Measurements from ENCODE around the gene ACTBL2. TPM values are rescaled to one million over a fixed set of nuclear protein-coding genes. Genes with fewer than 3 reads are reported as not detected.
"Not testable (repeated sequence)": the region's sequence is repeated elsewhere in the genome, so short reads cannot be mapped to it uniquely, and the experiment has no call there.

The ACTBL2 gene
- total RNA-seq, 1 donor from 2014 or later = 5.6 TPM

- peak; percentile 95 for DNase-seq (ENCODE audit: low read depth)
Observed at GRCh38 chr5:57494104-57495098, 11.8 kb upstream of the ACTBL2 start.

DNA sequence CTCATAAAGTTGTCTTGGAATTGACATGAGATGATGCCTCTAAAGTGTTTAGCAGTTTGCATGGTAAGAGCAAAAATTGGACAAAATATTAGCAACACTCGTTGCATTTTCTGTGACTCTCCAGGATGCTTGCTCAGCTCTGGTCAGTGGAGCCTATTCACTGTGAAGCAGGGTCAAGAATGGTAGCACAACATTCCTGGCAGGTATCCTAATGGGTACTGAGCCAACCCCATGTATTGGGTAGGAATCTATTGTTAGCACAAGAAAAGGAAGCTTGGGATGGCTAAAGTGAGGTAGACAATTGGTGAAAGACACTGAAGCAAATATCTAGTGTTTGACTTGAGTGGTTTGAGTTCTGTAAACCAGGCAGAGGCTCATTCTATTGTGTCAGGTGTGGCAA lies 10.4 kb upstream of the ACTBL2 start:
- peak; percentile 88 for DNase-seq (ENCODE audit: low read depth)

DNA sequence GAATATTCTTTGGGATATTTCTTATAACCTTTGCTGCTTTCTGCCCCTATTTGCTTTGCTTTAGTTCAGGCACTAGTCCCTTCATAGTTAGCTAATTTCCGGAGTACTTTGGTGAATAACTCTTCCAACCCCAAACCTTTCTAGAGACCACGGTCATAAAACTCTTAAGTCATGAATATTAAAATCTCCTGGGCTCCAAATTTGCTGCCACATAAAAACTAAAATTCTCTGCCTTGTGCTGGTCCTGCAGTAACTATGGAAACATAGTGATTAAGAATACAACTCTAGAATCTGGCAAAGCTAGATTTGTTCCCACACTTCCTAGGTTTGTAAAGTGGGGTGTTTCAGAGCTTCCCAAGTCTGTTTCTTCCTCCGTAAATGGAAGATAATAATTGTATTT lies 10.0 kb upstream of the ACTBL2 start:
- DNase-seq (ENCODE audit: low read depth) = peak; percentile 58

- no peak for DNase-seq (ENCODE audit: low read depth)
Observed at GRCh38 chr5:57491369-57491965, 8.9 kb upstream of the ACTBL2 start.

GRCh38 chr5:57488215-57488955 lies 5.8 kb upstream of the ACTBL2 start:
- peak; percentile 79 for DNase-seq (ENCODE audit: low read depth)

DNA sequence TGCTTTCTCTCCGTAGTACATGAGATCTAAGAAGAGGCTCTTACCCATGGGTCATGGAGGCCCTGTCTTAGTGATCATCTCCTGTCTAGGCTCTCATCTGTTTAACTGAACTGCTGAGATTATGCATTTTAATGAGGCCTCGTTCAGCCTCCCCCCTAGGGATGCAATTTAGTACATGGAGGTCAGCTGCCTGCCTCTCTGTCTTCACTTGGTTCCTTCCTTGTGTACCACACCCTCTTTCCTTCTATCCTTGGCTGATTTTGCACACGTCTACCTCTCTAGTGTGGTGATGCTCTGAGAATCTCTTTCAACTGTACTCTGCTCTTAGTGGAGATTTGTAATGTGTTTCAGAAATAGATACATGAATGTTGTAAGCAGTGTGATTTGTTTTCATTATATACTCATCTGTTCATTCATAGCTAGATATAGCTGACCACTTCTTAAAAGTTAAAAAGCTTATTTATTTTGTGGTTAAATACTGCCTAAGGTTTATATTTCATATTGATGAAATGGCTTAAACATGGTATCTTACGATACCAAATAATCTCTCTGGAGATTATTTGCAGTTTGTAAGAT lies 3.5 kb upstream of the ACTBL2 start:
- DNase-seq (ENCODE audit: low read depth) = no peak

DNA sequence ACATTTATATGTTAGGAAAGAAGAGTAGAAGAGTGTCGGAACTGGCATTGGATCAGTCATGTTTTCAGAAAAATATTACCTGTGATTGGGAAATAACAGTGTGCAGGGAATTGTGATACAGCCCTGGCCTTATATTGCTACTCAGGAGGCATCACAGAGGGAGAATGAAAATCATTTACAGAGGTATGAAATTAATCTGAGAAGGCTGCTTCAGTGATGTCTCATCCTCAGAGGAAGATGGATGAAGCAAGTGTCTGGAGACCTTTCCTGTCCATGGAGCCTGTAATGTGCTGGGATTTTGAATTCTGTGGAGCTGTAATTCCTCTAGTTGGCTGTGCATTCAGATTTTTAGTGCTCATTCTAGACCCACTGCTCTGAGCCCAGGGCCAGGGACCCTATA lies 3.8 kb downstream of the ACTBL2 start:
- DNase-seq (ENCODE audit: low read depth) = no peak

DNA sequence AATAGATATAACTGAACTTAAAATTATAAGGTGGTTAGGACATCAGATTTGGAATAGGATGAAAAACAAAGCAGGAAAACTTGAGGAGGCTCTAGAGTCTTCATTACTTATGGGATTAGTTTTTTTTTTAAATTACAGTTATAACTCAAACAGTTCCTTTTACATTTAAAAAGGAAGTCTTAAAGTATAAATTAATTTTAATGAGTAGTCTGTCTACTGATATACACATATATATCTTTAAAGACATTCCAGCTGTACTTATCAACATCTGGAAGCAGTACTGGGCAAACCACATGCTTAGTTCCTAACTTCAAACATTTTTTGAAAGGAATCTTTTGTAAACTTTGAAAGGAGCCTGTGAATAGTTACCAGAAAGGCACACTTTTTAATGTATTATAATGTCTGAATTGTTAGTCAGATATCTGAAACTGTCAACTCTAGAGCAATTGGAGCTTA lies 6.0 kb downstream of the ACTBL2 start:
- no peak for DNase-seq (ENCODE audit: low read depth)

DNA sequence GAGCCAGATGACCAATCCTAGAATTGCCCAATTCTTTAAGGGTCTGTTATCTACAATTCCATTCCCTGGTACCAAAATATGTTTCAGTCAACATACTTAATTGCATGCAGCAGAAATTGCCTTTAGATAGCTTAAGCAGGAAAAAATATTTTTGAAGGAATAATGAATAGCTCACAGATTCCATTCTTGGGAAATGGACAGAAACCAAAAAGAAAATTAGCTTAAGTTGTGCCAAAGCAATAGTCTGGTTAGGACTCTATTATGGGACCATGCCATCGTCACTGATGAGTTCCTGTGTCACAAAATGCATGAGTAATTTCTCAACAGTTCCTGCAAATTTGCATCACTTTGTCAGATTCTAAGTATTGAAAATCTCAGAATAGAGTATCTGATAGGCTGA lies 12.3 kb downstream of the ACTBL2 start:
- no peak for DNase-seq (ENCODE audit: low read depth)

GRCh38 chr5:57468481-57469163 lies 14.0 kb downstream of the ACTBL2 start:
- DNase-seq (ENCODE audit: low read depth) = peak; percentile 87

GRCh38 chr5:57466544-57466943 lies 16.1 kb downstream of the ACTBL2 start:
- DNase-seq (ENCODE audit: low read depth) = peak; percentile 34

GRCh38 chr5:57460056-57460455 lies 22.6 kb downstream of the ACTBL2 start:
- DNase-seq (ENCODE audit: low read depth) = not testable (repeated sequence)

GRCh38 chr5:57458443-57458842 lies 24.2 kb downstream of the ACTBL2 start:
- DNase-seq (ENCODE audit: low read depth) = no peak

- no peak for DNase-seq (ENCODE audit: low read depth)
Observed at GRCh38 chr5:57456531-57457135, 26.0 kb downstream of the ACTBL2 start.

DNA sequence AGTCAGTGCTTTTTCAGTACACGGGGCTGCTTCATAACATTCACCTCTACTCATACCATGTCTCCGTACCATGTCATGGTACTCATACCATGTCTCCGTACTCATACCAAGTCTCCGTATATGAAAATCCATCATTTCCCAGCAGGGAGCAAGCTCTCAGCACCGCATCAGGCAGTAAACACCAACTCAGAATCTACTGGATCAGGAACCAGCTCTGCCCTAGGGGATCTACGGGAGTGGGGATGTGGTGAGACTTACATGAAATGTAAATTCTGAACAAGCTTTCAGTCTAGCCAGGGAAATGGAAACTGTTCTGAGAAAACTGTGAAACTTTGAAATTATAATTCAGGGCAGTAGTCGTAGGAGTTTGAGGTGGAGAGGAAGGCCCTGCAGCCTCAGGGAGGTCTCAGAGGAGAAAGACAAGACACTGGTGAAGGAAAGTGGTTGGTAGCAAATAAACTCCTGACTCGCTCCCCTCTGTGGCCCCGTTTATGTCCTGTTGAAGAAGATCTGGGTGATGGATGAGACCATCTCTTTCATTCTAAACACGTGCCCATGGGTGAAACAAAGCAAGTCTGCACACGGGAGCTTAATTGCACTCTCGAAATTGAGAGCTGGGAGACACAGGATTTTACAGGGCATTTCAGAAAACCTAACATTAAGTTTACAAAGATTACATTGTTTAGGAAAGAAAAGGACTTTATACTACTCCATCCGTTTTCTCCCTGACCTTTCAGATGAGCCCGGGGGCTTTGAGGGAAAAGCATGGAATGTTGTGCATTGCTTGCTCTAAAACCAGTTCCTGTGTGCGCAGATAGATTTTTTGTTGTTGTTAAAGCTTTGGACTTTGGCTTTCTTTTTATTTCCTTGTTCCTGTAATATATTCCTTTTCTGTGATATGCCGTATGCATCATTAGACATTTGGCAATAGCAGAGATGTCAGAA lies 26.8 kb downstream of the ACTBL2 start:
- DNase-seq (ENCODE audit: low read depth) = no peak

DNA sequence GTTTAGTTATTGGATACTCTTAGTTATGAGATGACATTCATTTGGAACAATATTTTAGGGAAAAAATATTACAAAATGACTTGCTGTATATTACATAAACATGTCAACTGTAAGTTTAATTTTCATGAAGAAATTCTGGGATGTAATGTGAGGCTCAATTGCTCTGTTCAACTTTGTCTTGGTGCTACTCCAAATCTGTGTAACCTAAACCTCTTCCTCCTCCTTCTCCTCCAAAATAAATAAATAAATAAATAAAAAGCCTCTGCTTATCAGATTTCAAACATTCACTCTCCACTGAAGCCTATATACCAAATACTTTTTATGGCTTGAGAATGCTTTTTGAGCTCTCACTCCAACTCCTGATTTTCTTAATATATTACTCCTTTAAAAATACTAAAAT lies 27.7 kb downstream of the ACTBL2 start:
- DNase-seq (ENCODE audit: low read depth) = no peak

DNA sequence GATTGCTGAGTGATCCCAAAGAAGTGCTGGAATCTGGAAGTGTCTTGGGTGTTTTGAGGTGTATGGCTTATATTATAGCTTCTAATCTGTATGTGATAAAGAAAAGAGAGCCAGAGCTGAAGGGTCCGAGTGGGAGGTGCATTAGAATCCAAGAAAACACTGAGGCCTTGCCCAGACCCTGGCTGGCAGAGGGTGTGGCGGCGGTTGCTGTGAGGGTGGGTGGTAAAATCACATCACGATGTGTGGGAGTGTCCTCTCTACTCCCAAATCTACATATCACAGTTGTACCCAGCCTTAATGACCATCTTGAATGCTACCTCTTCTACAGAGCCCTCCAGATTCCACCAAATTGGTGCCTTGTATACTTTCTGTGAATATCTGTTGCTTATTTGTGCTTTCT lies 28.9 kb downstream of the ACTBL2 start:
- no peak for DNase-seq (ENCODE audit: low read depth)

DNA sequence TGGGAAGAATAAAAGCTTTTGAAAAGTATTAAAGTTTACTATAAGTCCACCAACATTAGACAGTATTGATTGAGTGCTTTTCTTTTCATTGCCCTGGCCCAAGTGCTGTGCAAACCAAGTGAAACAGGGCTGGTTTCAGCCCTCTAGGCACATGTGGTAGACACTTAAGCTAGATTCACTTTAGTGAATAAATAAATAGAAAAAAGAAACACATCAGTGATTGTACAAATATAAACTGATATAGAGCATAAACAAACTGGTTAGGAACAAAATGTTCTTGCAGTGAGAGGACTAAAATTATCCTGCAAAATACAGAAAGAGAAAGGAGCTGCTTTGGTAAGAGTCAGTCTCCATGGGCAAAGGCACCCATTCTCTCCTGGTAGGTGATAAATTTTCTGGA lies 29.7 kb downstream of the ACTBL2 start:
- DNase-seq (ENCODE audit: low read depth) = peak; percentile 44

DNA sequence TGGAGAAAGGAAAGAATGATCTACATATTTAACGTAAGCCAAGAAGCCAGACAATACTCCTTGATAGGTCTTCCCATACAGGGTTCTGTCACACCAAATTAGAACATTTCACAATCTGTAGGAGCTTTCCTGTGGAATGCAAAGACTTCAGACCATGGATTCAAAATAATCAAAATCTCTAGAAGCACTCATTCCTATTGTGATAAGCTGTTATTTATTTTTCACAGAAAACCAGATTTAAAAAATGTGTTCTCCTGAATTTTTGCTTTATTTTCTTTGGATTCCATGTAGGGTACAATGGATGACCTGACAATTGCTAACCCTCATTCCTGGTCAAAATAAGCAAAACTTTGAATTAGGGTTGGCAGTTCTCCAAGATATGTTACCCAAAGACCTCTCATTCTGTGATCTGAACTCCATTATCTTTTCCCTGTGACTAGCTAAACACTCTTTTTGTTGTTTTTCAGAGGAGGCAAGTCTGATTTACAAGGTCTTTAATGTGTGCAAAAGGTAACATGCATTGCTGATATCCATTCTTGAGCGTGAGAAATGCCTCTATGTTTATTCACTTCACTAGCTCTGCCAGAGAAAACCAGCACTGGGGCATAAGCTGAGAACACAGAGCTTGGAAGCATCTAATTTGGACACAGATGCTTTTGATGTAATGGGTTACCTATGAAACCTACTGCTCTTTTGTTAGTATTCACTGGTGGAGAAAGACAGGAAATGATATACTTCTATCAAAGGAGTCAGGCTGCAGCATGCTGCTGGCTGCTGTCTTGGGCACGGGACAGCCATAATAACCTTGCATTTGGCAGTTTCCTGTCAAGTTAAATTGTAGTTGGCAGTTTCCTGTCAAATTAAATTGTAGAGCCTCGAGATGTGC lies 31.4 kb downstream of the ACTBL2 start:
- peak; percentile 99 for DNase-seq (ENCODE audit: low read depth)
